Retina (tissue), 1 donor: ENCODE measurements around the gene EZH1.
"Not testable (repeated sequence)": the region's sequence is repeated elsewhere in the genome, so short reads cannot be mapped to it uniquely, and the experiment has no call there.

Experiments
- DNase-seq: peaks from one replicate; pipeline ENCODE4 v3.0.0-alpha.2; 2016

EZH1 gene

DNA sequence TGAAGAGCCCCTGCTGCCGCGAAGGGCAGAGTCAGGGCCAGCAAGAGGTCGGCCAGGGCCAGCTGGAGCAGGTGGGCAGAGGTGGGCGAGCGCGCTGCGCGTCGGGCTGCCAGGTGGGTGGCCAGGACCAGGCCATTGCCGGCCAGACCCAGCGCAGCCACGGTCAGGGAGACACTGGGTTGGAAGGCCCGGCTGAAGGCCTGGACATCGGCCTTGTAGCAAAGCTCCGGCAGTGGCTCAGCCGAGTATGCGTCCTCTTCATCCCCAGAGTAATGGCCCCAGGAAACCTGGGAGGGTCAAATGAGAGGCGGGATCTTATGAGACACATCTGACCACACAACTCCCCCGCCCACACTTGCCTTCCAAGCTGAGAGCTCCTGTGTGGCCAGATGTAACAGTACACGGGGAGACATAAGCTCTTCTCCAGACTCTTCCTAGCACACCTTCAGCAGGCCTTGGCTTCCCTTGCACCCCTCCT lies 64.5 kb downstream of the EZH1 start:
- no peak for DNase-seq

DNA sequence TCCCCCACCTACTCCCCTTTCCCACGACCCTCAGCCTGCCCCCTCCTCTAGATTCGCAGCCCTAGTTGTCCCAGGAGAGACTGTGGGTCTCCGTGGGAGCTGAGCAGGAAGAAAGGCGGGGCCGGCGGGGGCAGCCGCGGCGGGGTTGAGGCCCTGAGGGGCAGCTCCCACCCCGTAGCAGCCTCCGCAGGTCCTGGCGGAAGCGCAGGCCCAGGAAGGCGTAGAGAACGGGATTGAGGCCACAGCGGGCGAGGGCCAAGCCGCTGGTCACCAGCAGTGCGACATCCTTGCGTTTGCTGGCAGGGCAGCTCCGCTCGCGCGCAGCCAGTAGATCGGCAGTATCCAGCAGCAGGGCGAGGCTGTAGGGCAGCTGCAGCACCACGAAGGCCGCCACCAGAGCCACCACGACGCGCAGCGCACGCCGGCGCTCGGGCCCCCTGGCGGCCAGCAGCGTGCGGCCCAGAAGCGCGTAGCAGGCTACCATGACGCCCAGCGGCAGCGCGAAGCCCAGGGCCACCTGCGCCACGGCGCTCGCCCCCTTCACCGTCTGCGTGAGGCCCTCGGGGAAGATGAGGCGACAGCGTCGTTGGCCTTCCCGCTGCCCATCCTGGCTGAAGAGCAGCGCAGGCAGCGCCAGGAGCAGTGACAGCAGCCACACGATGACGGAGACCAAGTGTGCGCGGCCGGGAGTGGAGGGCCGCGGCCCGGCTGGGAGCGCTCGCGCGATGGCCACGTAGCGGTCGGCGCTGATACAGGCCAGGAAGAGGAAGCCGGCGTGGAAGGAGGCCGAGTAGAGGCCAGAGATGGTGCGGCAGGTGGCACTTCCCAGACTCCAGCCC lies 65.1 kb downstream of the EZH1 start:
- DNase-seq = peak; percentile 97

- DNase-seq = peak; percentile 39
These were observed 65.8 kb downstream of the EZH1 start for GRCh38 chr17:42678951-42679491.

- peak; percentile 97 for DNase-seq
These were observed 66.7 kb downstream of the EZH1 start for GRCh38 chr17:42677921-42678781.

- peak; percentile 97 for DNase-seq
These were observed 67.6 kb downstream of the EZH1 start for GRCh38 chr17:42677012-42677857.

- DNase-seq = peak; percentile 82
These were observed 68.3 kb downstream of the EZH1 start, which contains the start of gene PLEKHH3 for GRCh38 chr17:42676424-42677011. Gene PLEKHH3 (minus strand): TSS chr17:42676994. CDS start chr17:42676563, 431 bp downstream.

- DNase-seq = no peak
These were observed 68.8 kb downstream of the EZH1 start for GRCh38 chr17:42675965-42676423.

DNA sequence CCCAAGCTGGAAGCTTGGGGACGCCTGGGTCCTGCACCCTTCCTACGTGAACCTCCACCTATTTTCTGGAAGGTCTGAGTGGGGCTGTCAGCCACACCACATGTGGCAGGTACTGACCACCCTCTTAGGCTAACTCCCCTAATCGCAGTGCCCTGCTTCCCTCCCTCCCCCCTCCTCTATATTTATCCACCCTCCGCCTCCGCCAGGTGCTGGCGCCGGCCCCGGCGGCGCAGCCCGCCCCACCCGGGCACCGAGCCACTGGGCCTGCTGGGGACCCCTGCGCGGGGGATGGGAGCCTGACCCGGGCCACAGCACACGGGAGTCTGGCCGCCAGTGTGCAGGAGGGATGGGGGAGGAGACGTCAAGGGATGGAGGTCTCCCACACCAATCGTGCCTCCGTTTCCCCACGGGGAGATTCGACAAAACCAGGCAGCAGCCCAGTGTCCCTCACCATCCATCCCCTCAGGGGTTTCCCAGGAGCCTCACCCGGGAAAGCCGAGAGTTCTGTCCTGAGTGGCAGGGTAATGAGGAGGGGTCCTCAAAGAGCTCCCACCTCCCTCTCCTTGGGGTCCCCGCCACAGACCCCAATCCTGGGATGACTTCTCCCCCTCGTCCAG lies 69.4 kb downstream of the EZH1 start:
- DNase-seq = no peak

- DNase-seq = no peak
These were observed 70.0 kb downstream of the EZH1 start for GRCh38 chr17:42674755-42675347.

DNA sequence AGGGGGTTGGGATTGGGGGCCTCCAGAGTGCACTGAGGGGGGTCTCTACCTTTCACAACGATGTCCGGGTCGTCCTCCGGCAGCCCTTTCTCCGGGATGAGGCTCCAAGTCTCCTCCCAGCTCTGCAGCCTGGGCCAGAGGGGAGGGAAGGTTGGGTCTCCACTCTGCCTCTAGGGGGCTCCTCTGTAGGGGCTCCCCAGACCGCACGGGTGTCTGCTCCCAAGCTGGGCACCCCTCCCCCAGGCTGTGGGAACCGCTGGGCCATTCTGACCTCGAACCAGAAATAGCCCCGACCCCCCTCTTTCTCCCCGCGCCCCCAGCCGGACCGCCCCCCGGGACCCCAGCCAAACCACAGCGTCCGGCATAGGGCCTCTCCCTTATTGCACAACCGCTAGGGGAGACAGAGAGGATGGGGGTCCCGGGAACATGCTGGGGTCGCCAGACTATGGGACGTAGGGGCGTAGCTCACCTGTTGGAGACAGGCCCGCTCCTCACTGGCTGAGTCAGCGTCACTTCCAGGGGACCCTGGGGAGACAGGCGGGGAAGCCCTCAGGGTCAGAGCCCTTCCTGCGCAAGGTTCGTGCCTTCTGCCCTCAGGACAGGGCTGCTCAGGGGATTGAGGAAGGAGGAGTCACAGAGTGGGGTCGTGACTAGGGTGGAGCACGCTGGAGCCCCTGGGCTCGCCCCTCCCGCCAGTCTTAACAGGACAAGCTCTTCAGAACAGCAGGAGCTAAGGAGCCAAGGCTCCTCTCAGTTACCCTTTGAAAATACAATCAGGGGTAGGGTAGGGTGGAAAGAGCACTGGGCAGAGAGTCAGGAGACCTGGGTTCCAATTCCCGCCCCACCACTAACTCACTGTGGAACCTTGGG lies 70.7 kb downstream of the EZH1 start:
- DNase-seq = no peak

- no peak for DNase-seq
These were observed 71.5 kb downstream of the EZH1 start for GRCh38 chr17:42673266-42673884.

DNA sequence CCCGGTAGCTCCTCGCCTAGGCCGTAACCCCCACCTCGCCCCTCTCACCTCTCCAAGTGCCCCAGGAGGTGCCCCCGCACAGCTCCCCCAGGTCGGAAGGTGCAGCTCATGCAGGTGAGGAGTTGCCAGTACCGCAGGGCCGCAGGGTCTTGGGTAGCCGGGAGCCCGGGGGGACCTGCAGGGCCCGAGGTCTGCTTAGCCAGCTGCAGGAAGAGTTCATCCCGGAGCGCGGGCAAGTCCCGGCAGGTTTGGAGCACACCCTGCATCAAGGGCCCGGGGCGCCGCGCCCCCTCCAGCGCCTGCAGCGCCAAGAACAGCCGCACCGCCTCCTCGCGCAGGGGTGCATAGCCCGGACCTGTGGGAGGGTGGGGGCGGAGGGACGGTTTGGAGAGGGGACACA lies 72.8 kb downstream of the EZH1 start:
- DNase-seq = no peak

DNA sequence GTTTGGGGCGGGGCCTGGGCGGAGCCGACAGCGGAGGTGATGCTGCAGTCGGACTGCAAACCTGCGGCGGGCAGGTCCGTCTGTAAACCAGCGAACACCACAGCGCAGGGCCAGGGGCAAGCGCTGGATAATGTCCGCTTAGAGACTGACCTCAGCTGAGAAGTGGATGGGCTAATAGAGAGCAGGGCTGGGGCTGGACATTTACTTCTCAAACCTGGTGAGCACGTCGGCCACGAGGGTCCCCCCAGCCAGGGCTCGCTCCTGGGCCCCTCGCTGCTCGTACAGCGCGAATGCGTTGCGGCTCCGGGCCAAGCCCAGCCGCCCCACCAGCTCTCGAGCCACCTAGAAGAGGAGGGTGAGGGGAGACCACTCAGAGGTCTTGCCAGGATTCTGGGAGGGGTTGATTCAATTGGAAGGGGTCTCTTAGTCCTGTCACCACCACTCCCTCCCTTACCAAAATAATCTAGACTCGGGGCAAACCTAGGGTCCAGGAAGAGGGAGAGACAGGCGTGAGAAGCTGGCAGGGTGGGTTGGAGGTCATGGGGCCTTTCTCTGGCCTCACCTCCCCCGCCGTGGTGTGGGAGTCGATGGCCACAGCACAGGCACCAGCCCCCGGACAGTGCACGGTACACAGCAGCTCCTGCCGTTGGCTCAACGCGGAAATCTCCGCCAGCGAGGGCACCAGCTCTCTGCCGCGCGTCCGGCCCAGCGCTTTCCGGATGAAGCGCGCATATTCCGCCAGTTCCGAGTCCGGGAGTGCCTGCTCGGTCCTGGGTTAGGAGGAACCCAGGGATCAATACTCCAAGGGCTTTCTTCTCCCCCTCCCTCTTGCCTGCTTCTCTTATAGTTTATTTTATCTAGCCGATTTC lies 73.8 kb downstream of the EZH1 start:
- DNase-seq = peak; percentile 20

DNA sequence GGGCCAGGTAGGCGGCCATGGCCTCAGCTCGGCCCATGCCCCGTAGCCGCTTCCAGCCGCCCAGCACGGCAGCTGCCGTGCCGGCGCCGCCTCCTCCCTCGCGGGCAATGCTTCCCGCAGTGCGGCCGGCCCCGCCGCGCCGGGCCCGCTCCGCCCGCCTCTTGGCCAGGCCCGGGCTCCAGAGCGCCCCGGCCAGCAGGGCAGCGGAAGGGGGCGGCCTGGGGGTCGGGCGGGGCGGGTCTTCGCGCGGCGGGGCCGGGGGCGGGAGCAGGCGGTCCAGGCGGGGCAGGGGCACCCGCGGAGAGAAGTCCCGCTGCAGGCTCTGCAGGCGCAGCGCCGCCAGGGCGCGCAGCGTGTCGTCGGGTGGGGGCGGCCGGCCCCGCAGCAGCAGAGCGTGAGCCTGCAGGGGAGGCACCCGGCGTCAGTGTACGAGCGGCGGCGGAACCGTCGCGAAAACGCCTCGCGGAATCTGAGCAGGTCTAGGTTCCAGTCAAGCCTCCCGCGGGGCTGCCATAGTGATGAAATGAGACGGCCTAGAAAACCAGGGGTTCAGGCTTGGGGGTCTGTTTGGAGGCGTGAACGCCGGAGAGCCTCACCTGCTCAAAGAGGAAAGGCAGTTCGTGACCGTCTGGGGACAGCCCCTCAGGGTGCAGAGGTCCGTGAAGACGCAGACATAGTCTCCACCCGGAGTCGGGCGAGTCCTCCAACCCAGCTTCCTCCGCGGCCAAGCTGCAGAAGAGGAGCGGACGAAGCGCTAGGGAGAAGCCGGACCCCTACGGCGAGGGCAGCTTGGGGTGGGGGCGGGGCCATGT lies 74.7 kb downstream of the EZH1 start:
- peak; percentile 74 for DNase-seq

DNA sequence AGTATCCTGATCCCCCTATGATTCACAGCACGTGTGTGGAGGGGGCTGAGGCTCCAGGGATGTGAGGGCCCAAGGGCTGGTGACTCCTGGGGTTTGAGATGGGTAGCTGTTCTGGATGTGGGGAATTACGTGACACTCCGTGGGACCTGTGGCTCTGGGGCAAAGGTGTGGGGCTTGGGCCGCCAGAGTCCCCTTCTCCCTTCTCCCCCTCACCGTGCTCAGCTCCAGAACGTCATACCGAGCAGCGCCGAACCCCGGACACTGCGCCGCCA lies 75.2 kb downstream of the EZH1 start:
- peak; percentile 42 for DNase-seq

- DNase-seq = no peak
These were observed 77.5 kb downstream of the EZH1 start for GRCh38 chr17:42667088-42667951.

DNA sequence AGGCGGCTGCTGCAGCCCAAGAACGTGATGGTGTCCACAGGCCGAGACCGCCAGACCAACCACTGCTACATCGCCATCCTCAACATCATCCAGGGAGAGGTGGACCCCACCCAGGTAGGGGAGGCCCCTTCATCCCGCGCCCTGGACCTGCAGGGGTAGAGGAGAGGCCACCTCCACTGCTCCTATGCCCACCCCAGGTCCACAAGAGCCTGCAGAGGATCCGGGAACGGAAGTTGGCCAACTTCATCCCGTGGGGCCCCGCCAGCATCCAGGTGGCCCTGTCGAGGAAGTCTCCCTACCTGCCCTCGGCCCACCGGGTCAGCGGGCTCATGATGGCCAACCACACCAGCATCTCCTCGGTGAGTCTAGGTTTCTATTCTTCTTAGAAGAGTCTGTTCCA lies 78.7 kb downstream of the EZH1 start:
- DNase-seq = not testable (repeated sequence)
